Measurements from ENCODE around the gene HSD11B1. TPM values are rescaled to one million over a fixed set of nuclear protein-coding genes. Genes with fewer than 3 reads are reported as not detected.

The HSD11B1 gene
- polyA plus RNA-seq, 1 donor from 2014 or later = not detected

DNA sequence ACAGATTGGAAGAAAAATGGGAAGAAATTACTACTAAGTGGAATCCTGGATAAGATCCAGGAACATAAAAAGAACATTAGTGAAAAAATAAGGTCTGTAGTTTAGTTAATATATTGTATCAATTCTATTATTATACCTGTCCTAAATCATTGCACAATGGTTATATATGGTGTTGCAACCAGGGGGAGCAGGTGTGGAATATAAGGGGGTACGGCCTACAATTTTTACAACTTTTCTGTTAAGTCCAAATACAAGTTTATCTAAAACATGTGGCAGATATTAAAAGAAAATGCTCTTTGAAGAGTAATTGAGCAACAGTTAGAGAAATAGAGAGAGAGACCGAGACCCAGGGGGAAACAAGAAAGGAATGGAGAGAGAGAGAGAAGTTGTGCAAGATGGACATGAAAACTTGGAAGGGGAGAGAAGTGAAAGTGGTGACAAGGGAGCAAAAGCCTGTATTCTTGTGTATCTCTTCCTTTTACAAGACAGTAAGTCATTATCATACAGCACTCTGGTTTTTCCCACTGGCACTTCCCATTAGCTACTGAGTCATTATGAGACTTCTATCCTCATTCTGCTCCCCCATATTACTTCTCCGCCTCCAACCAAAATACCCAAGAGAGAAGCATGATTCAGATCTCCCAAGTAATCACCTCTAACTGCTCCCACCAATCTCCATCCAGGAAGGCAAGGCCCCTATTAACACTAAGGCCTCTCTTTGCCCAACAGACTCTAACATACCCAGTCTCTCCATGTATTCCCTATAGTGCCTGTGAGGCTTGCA is 29.0 kb downstream of the HSD11B1 start:
- Histone ChIP-seq H4K20me1 (ENCODE audit: insufficient read depth) (no peaks in the 10 kb centered on the region), H3K27ac (ENCODE audit: low read length) (no peak overlapping the region), H3K79me2 (replicated peaks; ENCODE audit: insufficient read depth, low read length) (no peaks in the 10 kb centered on the region), H3K9me2 (ENCODE audit: insufficient read depth, low read length) (no peaks in the 10 kb centered on the region), H3K36me3 (ENCODE audit: insufficient read depth, low read length) (no peaks in the 10 kb centered on the region), H2AFZ (ENCODE audit: low read depth, low read length) (no peak overlapping the region), H3K9ac (ENCODE audit: low read length) (no peak overlapping the region), H3K27me3 (ENCODE audit: insufficient read depth, low read depth, low read length) (no peaks in the 10 kb centered on the region), H3F3A (ENCODE audit: insufficient read depth, low read length, poor library complexity, severe bottlenecking) (no peaks in the 10 kb centered on the region), H3K4me2 (ENCODE audit: low read length) (no peak overlapping the region), H3K9me3 (ENCODE audit: low read length) (no peaks in the 10 kb centered on the region), H3K4me3 (ENCODE audit: low read length) (no peak overlapping the region)
- TF ChIP-seq MXI1 (conservative IDR thresholded peaks at IDR 0.05; ENCODE audit: poor library complexity, severe bottlenecking) (no peak), RAD21 (conservative IDR thresholded peaks at IDR 0.05) (no peak), TAF1 (IDR thresholded peaks at IDR 0.05; ENCODE audit: low read depth) (no peak), POLR2AphosphoS5 (IDR thresholded peaks at IDR 0.05) (no peak), EZH2 (IDR thresholded peaks at IDR 0.05; ENCODE audit: borderline replicate concordance, insufficient read depth, low read length, poor library complexity, severe bottlenecking) (no peak), SMC3 (conservative IDR thresholded peaks at IDR 0.05; ENCODE audit: poor library complexity) (no peak), EP300 (conservative IDR thresholded peaks at IDR 0.05; ENCODE audit: poor library complexity, severe bottlenecking) (no peak)
- TF ChIP-seq, protein P1, sequence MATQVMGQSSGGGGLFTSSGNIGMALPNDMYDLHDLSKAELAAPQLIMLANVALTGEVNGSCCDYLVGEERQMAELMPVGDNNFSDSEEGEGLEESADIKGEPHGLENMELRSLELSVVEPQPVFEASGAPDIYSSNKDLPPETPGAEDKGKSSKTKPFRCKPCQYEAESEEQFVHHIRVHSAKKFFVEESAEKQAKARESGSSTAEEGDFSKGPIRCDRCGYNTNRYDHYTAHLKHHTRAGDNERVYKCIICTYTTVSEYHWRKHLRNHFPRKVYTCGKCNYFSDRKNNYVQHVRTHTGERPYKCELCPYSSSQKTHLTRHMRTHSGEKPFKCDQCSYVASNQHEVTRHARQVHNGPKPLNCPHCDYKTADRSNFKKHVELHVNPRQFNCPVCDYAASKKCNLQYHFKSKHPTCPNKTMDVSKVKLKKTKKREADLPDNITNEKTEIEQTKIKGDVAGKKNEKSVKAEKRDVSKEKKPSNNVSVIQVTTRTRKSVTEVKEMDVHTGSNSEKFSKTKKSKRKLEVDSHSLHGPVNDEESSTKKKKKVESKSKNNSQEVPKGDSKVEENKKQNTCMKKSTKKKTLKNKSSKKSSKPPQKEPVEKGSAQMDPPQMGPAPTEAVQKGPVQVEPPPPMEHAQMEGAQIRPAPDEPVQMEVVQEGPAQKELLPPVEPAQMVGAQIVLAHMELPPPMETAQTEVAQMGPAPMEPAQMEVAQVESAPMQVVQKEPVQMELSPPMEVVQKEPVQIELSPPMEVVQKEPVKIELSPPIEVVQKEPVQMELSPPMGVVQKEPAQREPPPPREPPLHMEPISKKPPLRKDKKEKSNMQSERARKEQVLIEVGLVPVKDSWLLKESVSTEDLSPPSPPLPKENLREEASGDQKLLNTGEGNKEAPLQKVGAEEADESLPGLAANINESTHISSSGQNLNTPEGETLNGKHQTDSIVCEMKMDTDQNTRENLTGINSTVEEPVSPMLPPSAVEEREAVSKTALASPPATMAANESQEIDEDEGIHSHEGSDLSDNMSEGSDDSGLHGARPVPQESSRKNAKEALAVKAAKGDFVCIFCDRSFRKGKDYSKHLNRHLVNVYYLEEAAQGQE (IDR thresholded peaks at IDR 0.05; ENCODE audit: borderline replicate concordance) = no peak
- TF ChIP-seq, protein P2, sequence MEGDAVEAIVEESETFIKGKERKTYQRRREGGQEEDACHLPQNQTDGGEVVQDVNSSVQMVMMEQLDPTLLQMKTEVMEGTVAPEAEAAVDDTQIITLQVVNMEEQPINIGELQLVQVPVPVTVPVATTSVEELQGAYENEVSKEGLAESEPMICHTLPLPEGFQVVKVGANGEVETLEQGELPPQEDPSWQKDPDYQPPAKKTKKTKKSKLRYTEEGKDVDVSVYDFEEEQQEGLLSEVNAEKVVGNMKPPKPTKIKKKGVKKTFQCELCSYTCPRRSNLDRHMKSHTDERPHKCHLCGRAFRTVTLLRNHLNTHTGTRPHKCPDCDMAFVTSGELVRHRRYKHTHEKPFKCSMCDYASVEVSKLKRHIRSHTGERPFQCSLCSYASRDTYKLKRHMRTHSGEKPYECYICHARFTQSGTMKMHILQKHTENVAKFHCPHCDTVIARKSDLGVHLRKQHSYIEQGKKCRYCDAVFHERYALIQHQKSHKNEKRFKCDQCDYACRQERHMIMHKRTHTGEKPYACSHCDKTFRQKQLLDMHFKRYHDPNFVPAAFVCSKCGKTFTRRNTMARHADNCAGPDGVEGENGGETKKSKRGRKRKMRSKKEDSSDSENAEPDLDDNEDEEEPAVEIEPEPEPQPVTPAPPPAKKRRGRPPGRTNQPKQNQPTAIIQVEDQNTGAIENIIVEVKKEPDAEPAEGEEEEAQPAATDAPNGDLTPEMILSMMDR (IDR thresholded peaks at IDR 0.05; ENCODE audit: poor library complexity, severe bottlenecking) = no peak

DNA sequence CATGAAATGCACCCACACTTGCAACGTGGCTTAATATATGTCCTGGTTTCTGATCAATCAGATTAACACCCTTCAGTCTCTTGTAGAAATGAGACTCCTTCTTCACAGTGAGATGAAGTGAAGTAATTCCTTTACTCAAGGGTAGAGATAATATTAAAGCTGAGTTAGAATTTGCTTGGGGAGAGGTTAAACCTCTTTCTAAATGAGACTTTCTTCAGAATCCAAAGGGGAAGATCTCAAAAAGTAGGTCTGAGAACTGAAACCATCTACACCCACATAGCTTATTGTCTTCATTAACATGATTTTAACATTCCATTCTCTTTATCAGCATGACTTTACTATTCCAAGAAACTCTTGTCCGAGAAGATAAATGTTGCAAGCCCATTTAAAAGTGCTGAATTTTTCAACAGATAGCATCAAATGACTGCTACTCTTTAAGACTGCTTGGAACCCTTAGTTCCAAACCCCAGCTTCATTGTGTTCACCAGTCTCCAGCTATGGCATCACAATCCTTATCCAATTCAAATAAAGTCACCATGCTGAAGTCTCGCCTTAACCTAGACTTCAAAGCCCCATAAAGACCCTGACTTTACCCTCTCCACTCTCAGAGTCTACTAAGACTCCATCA is 32.0 kb downstream of the HSD11B1 start:
- no peaks in the 10 kb centered on the region for H3F3A ChIP-seq (ENCODE audit: insufficient read depth, low read length, poor library complexity, severe bottlenecking)
- no peaks in the 10 kb centered on the region for H3K9me2 ChIP-seq (ENCODE audit: insufficient read depth, low read length)
- H3K9me3 ChIP-seq (ENCODE audit: low read length) = no peaks in the 10 kb centered on the region
- H4K20me1 ChIP-seq (ENCODE audit: insufficient read depth) = no peaks in the 10 kb centered on the region
- TF ChIP-seq RAD21 (conservative IDR thresholded peaks at IDR 0.05) (no peak), TAF1 (IDR thresholded peaks at IDR 0.05; ENCODE audit: low read depth) (no peak), EP300 (conservative IDR thresholded peaks at IDR 0.05; ENCODE audit: poor library complexity, severe bottlenecking) (no peak), POLR2AphosphoS5 (IDR thresholded peaks at IDR 0.05) (no peak), MXI1 (conservative IDR thresholded peaks at IDR 0.05; ENCODE audit: poor library complexity, severe bottlenecking) (no peak), EZH2 (IDR thresholded peaks at IDR 0.05; ENCODE audit: borderline replicate concordance, insufficient read depth, low read length, poor library complexity, severe bottlenecking) (no peak), SMC3 (conservative IDR thresholded peaks at IDR 0.05; ENCODE audit: poor library complexity) (no peak)
- TF ChIP-seq, protein P2 (IDR thresholded peaks at IDR 0.05; ENCODE audit: poor library complexity, severe bottlenecking) = no peak
- TF ChIP-seq, protein P1 (IDR thresholded peaks at IDR 0.05; ENCODE audit: borderline replicate concordance) = no peak
- no peak overlapping the region for H3K27ac ChIP-seq (ENCODE audit: low read length)
- no peaks in the 10 kb centered on the region for H3K27me3 ChIP-seq (ENCODE audit: insufficient read depth, low read depth, low read length)
- H3K36me3 ChIP-seq (ENCODE audit: insufficient read depth, low read length) = no peaks in the 10 kb centered on the region
- no peak overlapping the region for H3K9ac ChIP-seq (ENCODE audit: low read length)
- H3K79me2 ChIP-seq (replicated peaks; ENCODE audit: insufficient read depth, low read length) = no peaks in the 10 kb centered on the region
- H3K4me2 ChIP-seq (ENCODE audit: low read length) = no peak overlapping the region
- no peak overlapping the region for H3K4me3 ChIP-seq (ENCODE audit: low read length)
- no peak overlapping the region for H2AFZ ChIP-seq (ENCODE audit: low read depth, low read length)
